GM12892 (cell line): ENCODE measurements around the gene MAMLD1.

Source experiments
- POLR2A ChIP-seq: IDR thresholded peaks from 2 replicates; pipeline ENCODE4 v1.6.1; 2011; ENCODE audit warnings: low read depth, low read length, control low read depth
- POLR2AphosphoS5 ChIP-seq: IDR thresholded peaks from 2 replicates; pipeline ENCODE4 v1.6.1; 2011; ENCODE audit warnings: low read depth, low read length, control low read depth
- TAF1 ChIP-seq: IDR thresholded peaks from 2 replicates; pipeline ENCODE4 v1.6.1; 2011; ENCODE audit warnings: low read depth, mild to moderate bottlenecking, control low read depth, low read length, borderline replicate concordance

DNA sequence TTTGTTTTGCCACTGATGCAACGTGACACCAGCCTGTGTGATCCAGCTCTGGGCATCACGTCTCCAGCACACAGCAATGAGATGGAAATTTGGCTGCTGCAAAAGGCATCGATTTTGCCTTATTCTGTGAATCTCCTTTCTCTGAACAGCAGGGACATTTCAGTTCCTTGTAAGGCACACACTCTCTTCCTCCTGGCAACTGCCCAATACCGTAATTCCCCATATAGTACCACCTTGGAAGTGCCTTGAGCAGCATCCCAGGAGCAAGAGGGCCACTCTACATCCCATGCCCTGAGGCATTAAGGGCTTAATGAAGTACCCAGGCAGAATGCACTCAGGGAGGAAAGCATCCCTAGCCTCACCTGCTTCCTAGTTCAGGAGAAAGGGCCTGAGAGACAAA lies 10.5 kb upstream of the MAMLD1 start:
- no peak for TF ChIP-seq POLR2AphosphoS5
- no peak for TF ChIP-seq POLR2A
- TF ChIP-seq TAF1: no peak
